ENCODE results near the gene ZSCAN23. TPM values are rescaled to one million over a fixed set of nuclear protein-coding genes. Genes with fewer than 3 reads are reported as not detected.

ZSCAN23 gene
- total RNA-seq, 1 experiment from 2014 or later: 2.9 TPM

GRCh38 chr6:28425944-28426541 is 17.2 kb downstream of the ZSCAN23 start:
- Mint-ChIP-seq H3K36me3 (ENCODE audit: insufficient read depth in 1 of 3, low read depth in 3 of 3) (peaks cover 16 to 29% (median 20%) of the 10 kb centered on the region in 3 experiments), H3K4me3 (no peak overlapping the region), H3K27me3 (ENCODE audit: low read depth) (no peaks in the 10 kb centered on the region), H3K4me1 (no peaks in the 10 kb centered on the region), H3K27ac (no peak overlapping the region), H3K9me3 (peaks cover 5 to 8% of the 10 kb centered on the region in 2 experiments; a peak in 3 of 5 replicates)
- no CpG with 5 or more reads among the region's 4 CpGs for WGBS (ENCODE audit: extremely low coverage, insufficient read length, low lambda C conversion rate)
- Histone ChIP-seq H2BK15ac (ENCODE audit: low read depth, low read length) (no peak overlapping the region), H4K91ac (ENCODE audit: insufficient read length, low read depth, low read length) (no peak overlapping the region), H3K4me2 (ENCODE audit: insufficient read depth, insufficient read length, low read length) (no peak overlapping the region), H3K18ac (ENCODE audit: insufficient read length, low read depth, low read length) (no peak overlapping the region), H2BK5ac (ENCODE audit: insufficient read length, low read length) (no peak overlapping the region), H2BK20ac (ENCODE audit: low read depth, low read length, poor library complexity, severe bottlenecking) (no peak overlapping the region), H3K23ac (ENCODE audit: insufficient read length, low read depth, low read length) (no peak overlapping the region), H2AK5ac (ENCODE audit: insufficient read length, low read length) (no peak overlapping the region), H3K27ac (ENCODE audit: insufficient read length, low read depth, low read length) (no peak overlapping the region), H3K56ac (ENCODE audit: insufficient read length, low read depth, low read length) (no peak overlapping the region), H3T11ph (ENCODE audit: low read length) (no peak overlapping the region), H2BK12ac (ENCODE audit: insufficient read length, low read depth, low read length) (no peak overlapping the region), H3K9ac (ENCODE audit: extremely low read depth, insufficient read length, low read length) (no peak overlapping the region), H3K14ac (ENCODE audit: insufficient read depth, low read length) (no peak overlapping the region), H2AFZ (ENCODE audit: low read length) (no peak overlapping the region), H2BK120ac (ENCODE audit: low read depth, low read length, poor library complexity, severe bottlenecking) (no peak overlapping the region), H3K27me3 (ENCODE audit: insufficient read depth, low read length) (no peaks in the 10 kb centered on the region), H4K8ac (replicated peaks; ENCODE audit: insufficient read length, low read depth, low read length) (no peak overlapping the region), H4K20me1 (ENCODE audit: control insufficient read depth, insufficient read depth, insufficient read length) (no peaks in the 10 kb centered on the region), H3K4ac (ENCODE audit: low read depth, low read length) (no peak overlapping the region), H4K5ac (ENCODE audit: insufficient read length, low read depth, low read length) (no peak overlapping the region), H3K9me3 (ENCODE audit: control insufficient read depth, low read depth, low read length) (no peaks in the 10 kb centered on the region), H3K23me2 (ENCODE audit: insufficient read length, low read depth, low read length, poor library complexity, severe bottlenecking) (no peaks in the 10 kb centered on the region), H3K79me2 (ENCODE audit: insufficient read depth, low read length) (no peaks in the 10 kb centered on the region), H3K4me1 (ENCODE audit: insufficient read depth, low read length) (no peaks in the 10 kb centered on the region), H3K79me1 (ENCODE audit: insufficient read depth, low read depth, low read length, poor library complexity, severe bottlenecking) (peaks cover 2% of the 10 kb centered on the region)
- TF ChIP-seq, protein P1, sequence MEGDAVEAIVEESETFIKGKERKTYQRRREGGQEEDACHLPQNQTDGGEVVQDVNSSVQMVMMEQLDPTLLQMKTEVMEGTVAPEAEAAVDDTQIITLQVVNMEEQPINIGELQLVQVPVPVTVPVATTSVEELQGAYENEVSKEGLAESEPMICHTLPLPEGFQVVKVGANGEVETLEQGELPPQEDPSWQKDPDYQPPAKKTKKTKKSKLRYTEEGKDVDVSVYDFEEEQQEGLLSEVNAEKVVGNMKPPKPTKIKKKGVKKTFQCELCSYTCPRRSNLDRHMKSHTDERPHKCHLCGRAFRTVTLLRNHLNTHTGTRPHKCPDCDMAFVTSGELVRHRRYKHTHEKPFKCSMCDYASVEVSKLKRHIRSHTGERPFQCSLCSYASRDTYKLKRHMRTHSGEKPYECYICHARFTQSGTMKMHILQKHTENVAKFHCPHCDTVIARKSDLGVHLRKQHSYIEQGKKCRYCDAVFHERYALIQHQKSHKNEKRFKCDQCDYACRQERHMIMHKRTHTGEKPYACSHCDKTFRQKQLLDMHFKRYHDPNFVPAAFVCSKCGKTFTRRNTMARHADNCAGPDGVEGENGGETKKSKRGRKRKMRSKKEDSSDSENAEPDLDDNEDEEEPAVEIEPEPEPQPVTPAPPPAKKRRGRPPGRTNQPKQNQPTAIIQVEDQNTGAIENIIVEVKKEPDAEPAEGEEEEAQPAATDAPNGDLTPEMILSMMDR (conservative IDR thresholded peaks at IDR 0.05): no peak
- no peak for DNase-seq

Data from H9 (cell line).